ENCODE results near the gene NRF1. TPM values are rescaled to one million over a fixed set of nuclear protein-coding genes. Genes with fewer than 3 reads are reported as not detected.
A peak's percentile ranks its signal among the peaks of the same experiment; 100 is the strongest.

NRF1 gene
- polyA plus RNA-seq, 1 donor from 2014 or later: 22.7 TPM

DNA sequence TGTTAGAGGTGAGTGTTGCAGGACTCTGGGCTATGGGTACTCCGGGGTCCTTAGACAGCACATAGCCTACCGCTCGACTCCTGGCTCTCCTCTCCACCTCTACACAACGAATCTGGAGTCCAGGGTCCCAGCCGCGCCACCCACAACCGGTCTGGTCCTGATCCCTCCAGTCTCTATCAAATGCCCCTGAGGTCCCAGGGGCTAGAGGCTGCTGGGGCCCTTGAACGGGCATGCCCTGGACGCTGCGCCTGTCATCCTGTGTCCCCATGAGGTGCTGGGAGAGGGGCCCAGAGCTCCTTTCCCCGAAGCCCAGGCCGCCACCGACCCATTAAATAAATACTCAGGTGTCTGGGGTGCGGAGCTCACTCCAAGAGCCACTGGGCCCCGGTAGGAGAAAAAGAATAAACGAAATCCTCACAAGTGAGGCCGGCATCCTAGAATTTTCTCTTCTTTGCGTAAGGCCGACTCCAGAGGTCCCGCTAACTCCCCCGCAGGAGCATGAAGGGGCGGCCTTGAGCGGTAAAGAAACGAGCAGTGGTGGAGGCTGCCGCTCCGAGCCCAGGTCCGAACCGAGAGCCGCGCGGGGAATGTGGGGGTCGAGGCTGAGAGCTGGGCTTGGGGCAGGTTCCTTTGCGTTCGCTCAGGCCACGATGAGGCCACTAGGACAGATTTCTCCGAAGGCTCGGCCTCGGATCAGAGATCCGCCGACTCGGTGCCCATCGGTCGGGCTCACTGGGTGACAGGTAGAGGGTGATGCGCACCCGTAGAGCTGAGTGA is 166.7 kb downstream of the NRF1 start:
- peaks cover 29% of the 10 kb centered on the region for H3K27me3 Mint-ChIP-seq
- H3K9me3 Mint-ChIP-seq: no peaks in the 10 kb centered on the region
- peak overlapping the region; percentile 57 to 85 (median 74) for H3K4me3 Mint-ChIP-seq
- H3K27ac Mint-ChIP-seq: peak overlapping the region in 2 of 3 donors; percentile 50 to 58
- peaks cover 15 to 18% (median 15%) of the 10 kb centered on the region in 3 donors for H3K4me1 Mint-ChIP-seq
- no peaks in the 10 kb centered on the region for H3K36me3 Mint-ChIP-seq

DNA sequence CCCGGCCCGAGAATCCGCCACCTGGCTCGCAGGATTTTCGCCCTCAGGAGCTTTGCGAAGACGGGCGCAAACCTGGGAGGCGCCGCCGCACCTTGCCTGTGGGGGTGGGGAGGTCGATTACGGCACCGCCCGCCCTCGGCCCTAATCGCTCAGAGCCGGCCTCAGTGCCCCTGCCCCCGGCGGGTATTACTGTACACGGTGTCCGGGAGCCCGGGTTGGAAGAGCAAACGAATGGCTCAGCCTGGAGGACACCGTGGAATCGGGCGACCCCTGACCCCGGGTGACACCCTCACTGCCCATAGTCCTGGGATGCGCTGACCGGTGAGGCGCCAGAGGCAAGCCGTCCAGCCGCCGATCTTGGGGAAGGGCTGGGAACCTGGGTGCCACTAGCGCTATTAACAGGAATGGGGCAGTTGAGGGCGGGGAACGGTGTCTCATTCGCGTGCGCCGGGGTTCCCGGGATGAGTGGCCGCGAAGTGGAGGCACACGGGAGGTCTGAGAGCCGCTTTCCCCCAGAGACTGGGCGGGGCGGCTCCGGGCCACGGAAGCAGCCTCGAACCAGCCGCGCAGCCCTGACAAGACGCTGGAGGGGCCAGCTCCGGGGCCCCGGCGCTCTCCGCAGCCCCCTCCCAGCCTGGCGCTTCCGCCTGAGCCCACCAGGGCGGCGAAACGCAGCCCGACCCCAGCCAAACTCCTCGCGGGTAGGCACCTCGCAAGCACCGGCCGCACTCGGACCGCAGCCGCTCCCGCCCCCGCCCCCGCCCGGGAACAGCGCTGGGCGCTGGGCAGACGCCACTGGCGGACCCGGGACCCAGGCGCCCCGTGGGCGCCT is 167.5 kb downstream of the NRF1 start:
- no peaks in the 10 kb centered on the region for H3K36me3 Mint-ChIP-seq
- H3K27me3 Mint-ChIP-seq: peaks cover 33% of the 10 kb centered on the region
- peak overlapping the region; percentile 57 to 85 (median 74) for H3K4me3 Mint-ChIP-seq
- H3K9me3 Mint-ChIP-seq: no peaks in the 10 kb centered on the region
- H3K27ac Mint-ChIP-seq: peak overlapping the region in 1 of 3 donors; percentile 58
- peaks cover 18 to 20% (median 19%) of the 10 kb centered on the region in 3 donors for H3K4me1 Mint-ChIP-seq

DNA sequence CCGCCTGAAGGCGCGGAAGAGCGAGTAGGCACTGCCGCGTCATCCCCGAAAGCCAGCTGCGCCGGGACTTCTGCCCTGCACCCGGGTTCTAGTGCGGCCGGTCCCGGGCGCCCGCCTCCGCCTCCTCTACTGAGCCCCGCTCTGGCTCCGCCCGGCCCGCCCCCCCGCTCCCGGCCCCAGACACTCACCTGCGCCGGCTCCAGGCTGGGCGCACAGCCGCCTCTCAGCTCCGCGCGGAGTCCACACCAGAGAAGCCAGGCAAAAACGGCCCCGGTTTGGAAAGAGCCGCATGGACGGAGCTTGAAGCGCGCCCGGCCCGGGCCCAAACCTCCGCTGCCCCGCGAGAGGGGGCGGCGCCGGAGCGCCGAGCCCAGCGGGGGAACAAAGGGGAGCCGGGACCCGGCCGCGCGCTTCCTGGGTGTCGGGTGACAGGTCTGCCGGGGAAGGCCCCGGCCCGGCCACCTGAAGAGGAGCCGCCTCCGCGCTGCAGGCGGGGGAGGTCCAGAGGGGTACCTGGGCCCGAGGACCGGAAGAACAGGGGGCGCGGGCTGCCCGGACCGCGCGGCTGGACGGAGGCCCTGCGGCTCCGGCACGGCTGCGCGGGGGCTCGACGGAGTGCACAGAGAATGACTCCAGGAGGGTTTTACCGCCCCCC is 168.2 kb downstream of the NRF1 start:
- H3K27ac Mint-ChIP-seq: no peak overlapping the region
- no peaks in the 10 kb centered on the region for H3K9me3 Mint-ChIP-seq
- peaks cover 18 to 20% (median 18%) of the 10 kb centered on the region in 3 donors for H3K4me1 Mint-ChIP-seq
- H3K27me3 Mint-ChIP-seq: peaks cover 37% of the 10 kb centered on the region
- peak overlapping the region in 1 of 4 donors; percentile 17 for H3K4me3 Mint-ChIP-seq
- no peaks in the 10 kb centered on the region for H3K36me3 Mint-ChIP-seq

DNA sequence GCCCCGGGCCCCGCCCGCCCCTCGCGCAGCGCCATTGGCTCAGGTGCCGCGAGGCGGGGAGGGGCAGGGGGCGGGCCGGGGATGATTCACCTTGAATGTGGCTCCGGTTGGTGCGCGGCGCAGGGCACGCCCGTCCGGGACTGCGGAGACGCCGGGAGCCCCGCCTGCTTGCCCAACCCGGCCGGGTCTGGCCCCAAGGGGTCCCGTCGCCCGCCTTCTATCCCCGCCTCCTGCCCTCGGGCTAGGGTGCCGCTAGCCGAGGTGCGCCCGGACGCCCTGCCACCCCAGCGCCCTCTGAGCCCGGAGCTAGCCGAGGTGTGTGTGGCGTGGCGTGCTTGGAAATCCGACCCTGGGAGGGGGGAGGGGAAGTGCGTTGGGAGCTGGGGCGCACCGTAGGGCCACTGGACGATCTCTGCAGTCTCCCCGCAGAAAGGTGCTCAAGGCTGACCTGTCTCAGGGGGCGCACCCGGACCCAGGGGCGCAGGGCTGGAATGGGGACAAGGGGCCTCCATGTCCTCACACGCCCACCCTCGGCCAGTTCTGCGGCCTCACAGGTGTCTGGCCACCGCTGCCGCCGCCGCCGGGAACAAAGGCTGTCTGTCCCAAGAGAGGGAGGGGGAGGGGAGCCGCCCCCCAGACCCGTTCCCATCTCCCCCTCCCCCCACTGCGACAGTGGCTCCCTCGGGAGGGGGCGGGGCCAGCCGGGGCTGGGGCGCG is 168.9 kb downstream of the NRF1 start:
- no peaks in the 10 kb centered on the region for H3K36me3 Mint-ChIP-seq
- H3K9me3 Mint-ChIP-seq: no peaks in the 10 kb centered on the region
- peak overlapping the region; percentile 49 to 94 (median 68) for H3K4me3 Mint-ChIP-seq
- H3K27me3 Mint-ChIP-seq: peaks cover 44% of the 10 kb centered on the region
- H3K4me1 Mint-ChIP-seq: peaks cover 23 to 24% (median 24%) of the 10 kb centered on the region in 3 donors
- peak overlapping the region in 1 of 3 donors; percentile 90 for H3K27ac Mint-ChIP-seq

DNA sequence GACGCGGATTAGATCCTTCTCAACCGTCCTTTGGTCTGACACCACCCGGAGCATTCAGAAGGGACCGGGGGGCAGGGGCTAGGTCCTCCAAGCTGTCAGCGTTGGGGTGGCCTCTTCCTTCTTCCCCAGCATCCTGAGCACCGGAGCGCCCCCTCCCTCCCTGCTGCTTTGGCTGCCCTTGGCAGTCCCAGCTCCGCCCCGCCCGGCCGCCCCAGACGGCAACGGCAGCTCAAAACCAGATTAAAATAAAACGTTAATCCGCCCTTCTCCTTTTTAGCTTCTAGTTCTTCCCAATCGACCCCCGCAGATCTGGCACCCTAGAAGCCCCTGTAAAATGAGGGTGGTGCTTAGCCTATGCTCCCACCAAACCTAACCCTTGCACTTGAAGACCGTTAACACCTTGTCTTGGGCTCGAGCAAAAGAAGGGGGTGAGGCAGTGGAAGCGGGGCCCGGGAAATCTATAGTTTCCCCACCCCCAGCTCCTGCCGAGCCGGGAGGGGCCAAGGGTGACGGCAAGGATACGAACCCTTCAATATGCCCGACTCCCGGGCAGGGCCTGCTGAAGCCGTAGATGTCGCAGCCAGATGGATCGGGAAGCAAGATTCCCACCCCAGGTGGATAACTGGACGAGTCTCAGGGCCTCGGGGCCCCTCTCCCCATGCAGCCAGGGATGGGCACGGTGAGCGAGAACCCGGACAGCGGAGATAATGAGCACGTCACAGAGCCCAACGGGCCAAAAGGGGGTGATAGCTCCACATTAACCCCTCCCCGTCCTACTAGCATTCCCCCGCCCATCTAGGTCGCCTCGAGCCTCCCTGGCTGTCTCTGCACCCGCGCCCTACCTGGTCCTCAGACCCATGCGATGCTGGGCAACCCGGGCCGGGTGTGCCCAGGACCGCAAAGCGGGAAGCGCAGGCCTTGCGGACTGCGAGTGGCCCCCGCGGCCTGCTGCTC is 169.7 kb downstream of the NRF1 start:
- Mint-ChIP-seq H3K27ac (peak overlapping the region; percentile 22 to 90 (median 46)), H3K36me3 (no peaks in the 10 kb centered on the region), H3K9me3 (no peaks in the 10 kb centered on the region), H3K4me3 (peak overlapping the region; percentile 76 to 94 (median 91)), H3K27me3 (peaks cover 51% of the 10 kb centered on the region), H3K4me1 (peaks cover 28 to 29% (median 29%) of the 10 kb centered on the region in 3 donors)

DNA sequence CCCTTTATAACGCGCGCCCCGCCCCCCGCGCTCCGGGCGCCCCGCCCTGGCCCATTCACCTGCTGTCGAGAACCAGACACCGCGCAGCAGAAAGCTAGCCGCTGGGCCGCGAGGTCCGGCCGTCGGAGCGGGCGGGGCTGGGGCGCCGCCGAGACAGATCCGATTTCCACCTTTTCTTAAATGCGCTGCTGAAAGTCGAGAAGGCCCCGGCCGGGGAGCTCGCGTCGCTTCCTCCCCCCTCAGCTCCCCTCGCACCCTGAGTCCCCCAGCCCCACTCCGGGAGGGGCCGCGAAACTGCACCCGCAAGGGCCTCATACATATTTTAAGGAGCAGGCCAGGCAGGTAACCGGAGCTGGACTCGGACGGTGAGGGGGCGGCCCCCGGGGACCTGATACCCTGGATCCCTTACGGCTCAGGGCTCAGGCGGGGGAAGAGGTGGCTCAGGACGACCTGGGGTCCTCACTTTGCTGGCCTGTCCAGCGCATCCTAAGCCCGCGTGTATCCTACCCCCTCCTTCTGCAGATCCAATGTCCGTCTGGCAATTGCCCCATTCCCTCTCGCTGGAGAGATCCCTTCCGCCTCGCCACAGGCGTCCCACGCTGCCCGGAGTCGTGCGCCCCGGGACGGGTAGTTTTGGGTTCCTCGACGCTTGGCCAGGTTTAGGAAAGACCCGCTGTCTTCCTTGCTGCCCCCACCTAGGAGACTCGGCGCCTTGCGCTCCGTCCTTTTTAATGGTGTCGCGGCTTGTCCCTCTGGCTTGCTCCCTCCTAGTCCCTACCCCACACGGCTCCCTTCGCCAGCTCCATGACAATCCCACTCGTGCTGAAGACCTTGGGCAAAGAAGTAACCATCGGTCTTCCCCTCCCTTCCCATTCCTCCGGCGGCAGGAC is 170.7 kb downstream of the NRF1 start:
- peak overlapping the region in 2 of 3 donors; percentile 37 to 90 for H3K27ac Mint-ChIP-seq
- H3K27me3 Mint-ChIP-seq: peaks cover 51% of the 10 kb centered on the region
- H3K4me1 Mint-ChIP-seq: peaks cover 28 to 29% (median 28%) of the 10 kb centered on the region in 3 donors
- peak overlapping the region; percentile 58 to 91 (median 82) for H3K4me3 Mint-ChIP-seq
- no peaks in the 10 kb centered on the region for H3K9me3 Mint-ChIP-seq
- H3K36me3 Mint-ChIP-seq: no peaks in the 10 kb centered on the region

DNA sequence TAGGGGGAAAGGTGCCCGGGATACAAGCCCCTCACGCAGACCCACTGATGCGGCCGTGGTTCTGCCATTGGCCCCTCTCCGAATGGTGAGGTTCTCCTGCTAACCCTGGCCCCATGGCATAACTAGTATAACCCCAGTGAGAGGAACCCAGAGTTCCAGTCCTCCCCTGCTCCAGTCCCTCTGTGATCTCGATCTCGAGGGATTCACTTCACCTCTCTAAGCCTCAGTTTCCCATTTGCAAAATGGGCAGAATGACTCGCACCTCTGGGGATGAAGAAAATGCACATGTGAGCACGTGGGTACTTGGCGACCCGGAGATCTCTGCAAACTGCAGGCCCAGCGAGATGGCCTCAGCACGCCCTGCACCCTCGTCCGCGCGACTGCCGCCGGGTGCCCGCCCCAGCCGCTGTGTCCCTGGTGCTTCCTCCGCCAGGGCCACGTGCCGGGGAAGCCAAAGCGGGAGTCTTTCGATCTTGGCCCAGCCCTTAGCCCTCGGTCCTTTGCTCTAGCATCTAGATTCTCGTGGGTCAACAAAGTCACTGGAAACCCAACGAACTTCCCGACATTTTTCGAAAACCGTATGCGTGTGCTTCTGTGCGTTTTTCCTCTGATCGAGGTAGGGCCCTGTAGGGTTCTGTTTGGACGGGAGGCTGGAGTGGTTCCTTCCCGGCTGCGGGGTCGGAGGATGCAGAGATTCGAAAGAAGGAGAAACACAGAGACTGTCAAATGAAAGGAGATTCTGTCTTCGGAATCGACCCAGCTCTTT is 171.5 kb downstream of the NRF1 start:
- Mint-ChIP-seq H3K36me3 (no peaks in the 10 kb centered on the region), H3K27ac (peak overlapping the region; percentile 37 to 90 (median 78)), H3K27me3 (peaks cover 45% of the 10 kb centered on the region), H3K4me1 (peaks cover 28 to 29% (median 28%) of the 10 kb centered on the region in 3 donors), H3K9me3 (no peaks in the 10 kb centered on the region), H3K4me3 (peak overlapping the region; percentile 21 to 84 (median 82))

DNA sequence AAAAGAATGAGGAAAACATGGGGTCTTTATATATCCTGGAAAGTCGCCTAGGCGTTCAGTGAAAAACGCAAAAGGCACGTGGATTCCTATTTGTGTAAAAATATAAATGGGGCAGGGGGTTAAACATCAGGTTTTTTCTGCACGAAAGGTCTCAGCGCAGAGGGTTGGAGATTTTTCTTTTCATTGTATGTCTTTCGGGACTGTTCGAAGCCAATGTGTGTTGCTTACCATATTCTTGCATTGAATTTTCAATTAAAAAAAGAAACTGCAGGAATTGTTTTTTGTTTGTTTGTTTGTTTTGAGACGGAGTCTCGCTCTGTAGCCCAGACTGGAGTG is 172.0 kb downstream of the NRF1 start:
- H3K27ac Mint-ChIP-seq: peak overlapping the region; percentile 37 to 90 (median 78)
- peaks cover 41% of the 10 kb centered on the region for H3K27me3 Mint-ChIP-seq
- H3K36me3 Mint-ChIP-seq: no peaks in the 10 kb centered on the region
- peaks cover 28 to 29% (median 28%) of the 10 kb centered on the region in 3 donors for H3K4me1 Mint-ChIP-seq
- H3K4me3 Mint-ChIP-seq: peak overlapping the region in 3 of 4 donors; percentile 61 to 83 (median 81)
- no peaks in the 10 kb centered on the region for H3K9me3 Mint-ChIP-seq

DNA sequence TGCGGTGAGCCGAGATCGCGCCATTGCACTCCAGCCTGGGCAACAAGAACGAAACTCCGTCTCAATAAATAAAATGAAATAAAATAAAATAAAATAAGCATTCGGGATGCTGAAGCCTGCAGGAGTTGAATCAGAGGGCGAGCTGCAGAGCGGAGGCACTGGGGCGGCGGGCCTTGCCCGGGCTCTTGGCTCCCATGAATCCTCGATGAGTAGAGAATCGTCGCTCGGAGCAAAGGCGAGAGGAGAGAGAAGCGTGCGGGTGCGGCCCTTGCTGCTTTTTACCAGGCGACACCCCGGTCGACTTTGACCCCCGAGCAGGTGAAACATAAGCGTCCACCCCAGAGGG is 172.9 kb downstream of the NRF1 start:
- Mint-ChIP-seq H3K27ac (no peak overlapping the region), H3K4me3 (peak overlapping the region in 1 of 4 donors; percentile 12), H3K27me3 (peaks cover 42% of the 10 kb centered on the region), H3K36me3 (no peaks in the 10 kb centered on the region), H3K9me3 (no peaks in the 10 kb centered on the region), H3K4me1 (peaks cover 26 to 29% (median 28%) of the 10 kb centered on the region in 3 donors)

DNA sequence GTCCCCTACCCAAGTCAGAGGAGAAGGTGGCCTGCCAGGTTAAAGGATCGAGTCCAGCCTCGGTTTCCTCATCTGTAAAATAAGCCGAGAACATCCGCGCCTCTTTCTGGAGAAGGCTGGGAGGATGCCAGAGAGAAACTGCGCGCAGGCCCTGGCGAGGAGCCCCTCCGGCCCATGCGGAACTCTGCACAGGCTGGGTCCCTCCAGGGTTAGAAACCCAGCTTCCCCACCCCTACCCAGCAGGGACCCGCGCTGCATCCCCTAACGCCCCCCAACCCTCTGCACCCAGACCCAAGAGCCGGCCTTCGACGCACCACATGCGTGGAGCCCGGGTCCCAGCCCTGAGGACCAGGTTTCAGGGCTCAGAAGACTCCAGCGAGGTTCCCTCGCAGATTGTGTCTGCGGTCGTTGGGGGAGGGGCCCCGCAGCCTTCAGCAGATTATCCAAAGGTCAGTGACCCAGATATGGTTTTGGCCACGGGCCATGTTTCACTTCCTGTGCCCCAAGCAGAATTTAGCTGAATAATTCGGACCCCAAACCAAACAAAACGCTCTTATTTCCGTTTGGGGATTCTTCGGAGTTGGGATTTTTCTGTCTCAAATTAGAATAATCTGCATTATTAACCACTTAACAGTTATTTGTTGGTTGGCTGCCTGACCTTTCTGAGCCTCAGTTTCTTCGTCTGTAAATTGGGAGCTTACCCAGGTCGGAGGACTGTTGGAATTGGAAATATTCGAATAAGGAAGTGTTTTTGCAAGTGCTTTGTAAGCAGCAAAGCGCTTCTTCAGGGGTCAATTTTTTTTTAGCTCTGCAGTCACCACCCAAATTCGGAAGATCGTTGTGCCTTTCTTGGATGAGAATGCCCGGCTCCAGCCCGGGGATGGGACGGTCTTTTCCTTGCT is 173.5 kb downstream of the NRF1 start:
- Mint-ChIP-seq H3K4me1 (peaks cover 27 to 29% (median 28%) of the 10 kb centered on the region in 3 donors), H3K4me3 (peak overlapping the region; percentile 57 to 90 (median 80)), H3K27ac (peak overlapping the region; percentile 63 to 78 (median 74)), H3K9me3 (no peaks in the 10 kb centered on the region), H3K36me3 (no peaks in the 10 kb centered on the region), H3K27me3 (peaks cover 45% of the 10 kb centered on the region)

DNA sequence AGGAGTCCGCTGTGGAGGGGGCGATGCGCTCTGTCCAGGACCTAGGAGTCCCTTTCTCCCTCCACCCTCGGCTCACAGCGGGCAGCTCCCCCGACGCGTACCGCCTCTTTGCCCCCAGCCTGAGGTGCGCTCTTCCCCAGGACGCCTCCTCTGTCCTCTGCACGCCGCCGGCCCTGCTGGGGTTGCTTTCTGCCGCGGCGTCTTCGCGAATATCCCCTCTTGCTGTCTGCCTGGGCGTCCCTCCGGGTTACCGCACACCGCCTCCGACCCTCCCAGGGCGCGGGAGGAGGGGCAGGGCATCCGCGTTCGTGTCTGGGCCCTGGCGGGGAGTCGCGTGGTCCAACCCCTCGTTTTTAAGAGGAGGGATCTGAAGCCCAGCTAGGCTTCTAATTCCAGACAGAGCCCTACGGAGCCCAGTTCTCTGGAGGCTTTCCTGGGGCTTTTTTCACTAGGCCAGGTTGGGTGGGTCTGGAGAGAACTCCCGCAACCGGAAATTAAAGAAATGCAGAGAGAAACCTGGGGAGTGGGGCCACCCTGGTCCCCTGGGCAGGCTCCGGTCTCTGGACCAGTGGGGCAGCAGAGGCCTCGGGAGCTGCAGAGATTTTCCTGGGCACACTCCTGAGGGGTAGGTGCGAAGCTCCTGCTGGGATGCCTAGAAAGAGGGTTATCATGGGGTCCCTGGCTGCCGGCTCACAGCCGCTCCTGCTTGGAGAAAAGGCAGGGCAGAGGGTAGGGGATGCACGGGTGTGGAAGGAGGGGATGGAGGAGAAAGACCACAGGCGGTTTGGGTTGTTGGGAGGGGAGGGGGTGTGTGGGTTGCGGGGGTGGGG is 174.4 kb downstream of the NRF1 start:
- peak overlapping the region in 2 of 3 donors; percentile 74 to 78 for H3K27ac Mint-ChIP-seq
- H3K27me3 Mint-ChIP-seq: peaks cover 45% of the 10 kb centered on the region
- H3K36me3 Mint-ChIP-seq: no peaks in the 10 kb centered on the region

More for the DNA sequence above, 174.4 kb downstream of the NRF1 start:
- H3K4me1 Mint-ChIP-seq: peaks cover 27 to 28% (median 28%) of the 10 kb centered on the region in 3 donors
- no peaks in the 10 kb centered on the region for H3K9me3 Mint-ChIP-seq
- peak overlapping the region; percentile 57 to 90 (median 80) for H3K4me3 Mint-ChIP-seq

Measured in IgD-negative memory B cell (primary cell).